Erythroblast (primary cell): ENCODE measurements around the gene CTSF.

Source experiments
- GATA1 ChIP-seq: IDR thresholded peaks from 2 replicates; pipeline ENCODE4 v1.6.1; 2011; ENCODE audit warnings: low read depth, mild to moderate bottlenecking, control low read depth, low read length, moderate library complexity
- POLR2A ChIP-seq: IDR thresholded peaks from 2 replicates; pipeline ENCODE4 v1.6.1; 2011; ENCODE audit warnings: mild to moderate bottlenecking, low read length

GRCh38 chr11:66600631-66601233, 32.3 kb upstream of the CTSF start:
- TF ChIP-seq POLR2A (no peak), GATA1 (no peak)
